ENCODE data around the gene EXTL2.
"Not testable (repeated sequence)": the region's sequence is repeated elsewhere in the genome, so short reads cannot be mapped to it uniquely, and the experiment has no call there.

Gene EXTL2

GRCh38 chr1:100902365-100902764 lies 7.7 kb upstream of the EXTL2 start:
- no peak for DNase-seq (ENCODE audit: low read depth)

- DNase-seq (ENCODE audit: low read depth): peak; percentile 28
These were observed 1.9 kb upstream of the EXTL2 start for GRCh38 chr1:100896481-100896982.

- DNase-seq (ENCODE audit: low read depth): peak; percentile 94
These were observed 1.2 kb upstream of the EXTL2 start, which contains the start of gene SLC30A7 for GRCh38 chr1:100895540-100896480. Gene SLC30A7 (plus strand): TSS chr1:100896090. CDS start chr1:100896263, 173 bp downstream.

- no peak for DNase-seq (ENCODE audit: low read depth)
These were observed 924 bp downstream of the EXTL2 start for GRCh38 chr1:100893718-100894117.

- no peak for DNase-seq (ENCODE audit: low read depth)
These were observed 2.1 kb downstream of the EXTL2 start for GRCh38 chr1:100892554-100892953.

- no peak for DNase-seq (ENCODE audit: low read depth)
These were observed 3.3 kb downstream of the EXTL2 start for GRCh38 chr1:100891380-100891779.

- not testable (repeated sequence) for DNase-seq (ENCODE audit: low read depth)
These were observed 4.7 kb downstream of the EXTL2 start for GRCh38 chr1:100889869-100890482.

GRCh38 chr1:100889007-100889406 lies 5.6 kb downstream of the EXTL2 start:
- DNase-seq (ENCODE audit: low read depth): not testable (repeated sequence)

- no peak for DNase-seq (ENCODE audit: low read depth)
These were observed 10.7 kb downstream of the EXTL2 start for GRCh38 chr1:100883963-100884362.

GRCh38 chr1:100882698-100883097 lies 11.9 kb downstream of the EXTL2 start:
- no peak for DNase-seq (ENCODE audit: low read depth)

- DNase-seq (ENCODE audit: low read depth): no peak
These were observed 13.0 kb downstream of the EXTL2 start for GRCh38 chr1:100881687-100882086.

- no peak for DNase-seq (ENCODE audit: low read depth)
These were observed 15.2 kb downstream of the EXTL2 start for GRCh38 chr1:100879422-100879821.

- DNase-seq (ENCODE audit: low read depth): no peak
These were observed 18.4 kb downstream of the EXTL2 start for GRCh38 chr1:100876291-100876690.

GRCh38 chr1:100875228-100875627 lies 19.4 kb downstream of the EXTL2 start:
- no peak for DNase-seq (ENCODE audit: low read depth)

GRCh38 chr1:100874433-100874832 lies 20.2 kb downstream of the EXTL2 start:
- DNase-seq (ENCODE audit: low read depth): no peak

GRCh38 chr1:100869996-100870395 lies 24.6 kb downstream of the EXTL2 start:
- no peak for DNase-seq (ENCODE audit: low read depth)

- DNase-seq (ENCODE audit: low read depth): no peak
These were observed 26.2 kb downstream of the EXTL2 start for GRCh38 chr1:100868364-100868995.

- DNase-seq (ENCODE audit: low read depth): no peak
These were observed 27.8 kb downstream of the EXTL2 start for GRCh38 chr1:100866901-100867206.

GRCh38 chr1:100866041-100866900 lies 28.4 kb downstream of the EXTL2 start:
- no peak for DNase-seq (ENCODE audit: low read depth)

- DNase-seq (ENCODE audit: low read depth): no peak
These were observed 32.1 kb downstream of the EXTL2 start for GRCh38 chr1:100862591-100862990.

GRCh38 chr1:100861379-100861778 lies 33.3 kb downstream of the EXTL2 start:
- DNase-seq (ENCODE audit: low read depth): no peak
